Panc1 (cell line): ENCODE measurements around the gene CST6. TPM values are rescaled to one million over a fixed set of nuclear protein-coding genes. Genes with fewer than 3 reads are reported as not detected.

ENCODE experiments used
- ATAC-seq: fragments of 200-7000 bp; cut with Tn5 transposase; 2 replicates; pipeline ENCODE4 v1.9.1; 2020; ENCODE audit warnings: mild to moderate bottlenecking, moderate library complexity
- BruUV-seq: library from RNA; stranded (reverse); fragments of 400-500 nt; replicated peaks from 2 replicates; lab custom pipeline; 2021; lab: Mats Ljungman, UMichigan
- CTCF ChIA-PET: fragments of 300-600 bp; sonication (Branson Sonifier 250); formaldehyde crosslinking; loops from one replicate; lab custom pipeline; 2022; ENCODE audit warnings: antibody characterized with exemption; lab: Charles Lee
- POLR2A ChIA-PET: fragments of 300-600 bp; sonication (Branson Sonifier 250); formaldehyde crosslinking; loops from one replicate; lab custom pipeline; 2022; ENCODE audit warnings: antibody characterized with exemption; lab: Charles Lee
- DNase-seq: peaks from one replicate; pipeline ENCODE4 v3.0.0-alpha.2; 2010; ENCODE audit warnings: low read depth, low spot score
- H3K27ac ChIP-seq: 2 replicates; pipeline ENCODE4 v1.5.1; 2011; ENCODE audit warnings: mild to moderate bottlenecking, low read length, inconsistent platforms
- H3K27me3 ChIP-seq: fragments of 200-500 bp; sonication (Bioruptor generic); 2 replicates; pipeline ENCODE4 v1.6.0; 2014; ENCODE audit warnings: low read length, inconsistent platforms; ENCODE audit not compliant: control insufficient read depth, insufficient read depth
- H3K36me3 ChIP-seq: fragments of 200-500 bp; sonication (Bioruptor generic); 2 replicates; pipeline ENCODE4 v1.5.1; 2014; ENCODE audit warnings: inconsistent platforms, mild to moderate bottlenecking, low read length, moderate library complexity; ENCODE audit not compliant: control insufficient read depth, insufficient read depth
- H3K4me1 ChIP-seq: 2 replicates; pipeline ENCODE4 v1.5.1; 2011; ENCODE audit warnings: inconsistent platforms, mild to moderate bottlenecking, low read length, moderate library complexity; ENCODE audit not compliant: control insufficient read depth, insufficient read depth
- H3K4me3 ChIP-seq, 2 experiments: 2 replicates each; pipeline ENCODE4 v1.5.1; 2011 to 2012; ENCODE audit warnings: low read depth in 2 of 2, low read length in 2 of 2, mild to moderate bottlenecking in 2 of 2, inconsistent platforms in 1 of 2, moderate library complexity in 1 of 2
- H3K9me3 ChIP-seq: fragments of 200-500 bp; sonication (Bioruptor generic); 2 replicates; pipeline ENCODE4 v1.5.1; 2014; ENCODE audit warnings: low read depth, mild to moderate bottlenecking, inconsistent platforms, low read length, moderate library complexity; ENCODE audit not compliant: control insufficient read depth, insufficient read depth
- POLR2AphosphoS5 ChIP-seq: IDR thresholded peaks from 2 replicates; pipeline ENCODE4 v1.6.1; 2012; ENCODE audit warnings: mild to moderate bottlenecking, low read depth, low read length, moderate library complexity
- SIN3A ChIP-seq: IDR thresholded peaks from 2 replicates; pipeline ENCODE4 v1.6.1; 2012; ENCODE audit warnings: low read depth, mild to moderate bottlenecking, low read length, moderate library complexity, borderline replicate concordance; ENCODE audit not compliant: insufficient read depth
- TCF7L2 ChIP-seq: IDR thresholded peaks from 2 replicates; pipeline ENCODE4 v1.6.1; 2011; ENCODE audit warnings: mild to moderate bottlenecking, low read depth, low read length, inconsistent platforms
- in situ Hi-C: cut with HindIII; loops from 2 replicates; pipeline ENCODE4 v1.10.0; 2016; ENCODE audit warnings: low sequenced_read_pairs, low pct_unique_long_range_greater_than_20kb
- intact Hi-C: fragments of 100-400 bp; cut with micrococcal nuclease; formaldehyde crosslinking; loops from one replicate; pipeline ENCODE4 v1.10.0; 2022; ENCODE audit not compliant: unreplicated experiment
- total RNA-seq: library from RNA; stranded (reverse); gene quantifications from one replicate; pipeline ENCODE4 v1.2.1, GENCODE V29; 2021; ENCODE audit not compliant: unreplicated experiment
- TF ChIP-seq, protein P1 (sequence below): fragments of 450-650 bp; IDR thresholded peaks from 2 replicates; pipeline ENCODE4 v1.5.1; 2017; ENCODE audit warnings: mild to moderate bottlenecking
- TF ChIP-seq, protein P2 (sequence below), 2 experiments: IDR thresholded peaks; 2 replicates each; pipeline ENCODE4 v1.6.1; 2011 to 2012; ENCODE audit warnings: low read depth in 2 of 2, control low read depth in 1 of 2, low read length in 1 of 2, mild to moderate bottlenecking in 1 of 2, moderate library complexity in 1 of 2; ENCODE audit not compliant: insufficient read depth in 1 of 2

The CST6 gene
- total RNA-seq, 1 experiment from 2014 or later: 0.23 TPM

DNA sequence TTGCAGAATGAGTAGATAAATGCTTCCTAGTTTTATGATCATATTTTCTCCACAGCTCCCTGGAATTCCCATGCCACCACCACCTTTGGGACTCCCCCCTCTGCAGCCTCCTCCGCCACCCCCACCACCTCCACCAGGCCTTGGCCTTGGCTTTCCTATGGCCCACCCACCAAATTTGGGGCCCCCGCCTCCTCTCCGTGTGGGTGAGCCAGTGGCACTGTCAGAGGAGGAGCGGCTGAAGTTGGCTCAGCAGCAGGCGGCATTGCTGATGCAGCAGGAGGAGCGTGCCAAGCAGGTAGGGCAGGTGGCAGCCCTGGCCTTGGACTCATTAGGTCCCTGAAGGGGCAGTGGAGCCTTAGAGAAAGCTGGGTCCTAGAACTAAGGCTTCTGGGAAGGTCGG is 43.2 kb downstream of the CST6 start:
- Histone ChIP-seq H3K9me3 (no peaks in the 10 kb centered on the region), H3K4me3 (no peak overlapping the region), H3K27ac (no peak overlapping the region), H3K36me3 (peaks cover 47% of the 10 kb centered on the region), H3K27me3 (no peaks in the 10 kb centered on the region), H3K4me1 (peaks cover 18% of the 10 kb centered on the region)
- in situ Hi-C loops: no loop called here
- CTCF ChIA-PET: interaction anchor here (1.2 kb wide), 1 partner anchor 13 kb away, joined by 6 read pairs; no protein-coding TSS in a partner anchor
- TF ChIP-seq, protein P1, sequence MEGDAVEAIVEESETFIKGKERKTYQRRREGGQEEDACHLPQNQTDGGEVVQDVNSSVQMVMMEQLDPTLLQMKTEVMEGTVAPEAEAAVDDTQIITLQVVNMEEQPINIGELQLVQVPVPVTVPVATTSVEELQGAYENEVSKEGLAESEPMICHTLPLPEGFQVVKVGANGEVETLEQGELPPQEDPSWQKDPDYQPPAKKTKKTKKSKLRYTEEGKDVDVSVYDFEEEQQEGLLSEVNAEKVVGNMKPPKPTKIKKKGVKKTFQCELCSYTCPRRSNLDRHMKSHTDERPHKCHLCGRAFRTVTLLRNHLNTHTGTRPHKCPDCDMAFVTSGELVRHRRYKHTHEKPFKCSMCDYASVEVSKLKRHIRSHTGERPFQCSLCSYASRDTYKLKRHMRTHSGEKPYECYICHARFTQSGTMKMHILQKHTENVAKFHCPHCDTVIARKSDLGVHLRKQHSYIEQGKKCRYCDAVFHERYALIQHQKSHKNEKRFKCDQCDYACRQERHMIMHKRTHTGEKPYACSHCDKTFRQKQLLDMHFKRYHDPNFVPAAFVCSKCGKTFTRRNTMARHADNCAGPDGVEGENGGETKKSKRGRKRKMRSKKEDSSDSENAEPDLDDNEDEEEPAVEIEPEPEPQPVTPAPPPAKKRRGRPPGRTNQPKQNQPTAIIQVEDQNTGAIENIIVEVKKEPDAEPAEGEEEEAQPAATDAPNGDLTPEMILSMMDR: no peak
- no peak for TF ChIP-seq SIN3A
- no peak for TF ChIP-seq TCF7L2
- no peak for TF ChIP-seq POLR2AphosphoS5
- DNase-seq: no peak
- POLR2A ChIA-PET: no interaction called here
- ATAC-seq: no peak
- no TSS peak for BruUV-seq
- intact Hi-C loops: no loop called here

DNA sequence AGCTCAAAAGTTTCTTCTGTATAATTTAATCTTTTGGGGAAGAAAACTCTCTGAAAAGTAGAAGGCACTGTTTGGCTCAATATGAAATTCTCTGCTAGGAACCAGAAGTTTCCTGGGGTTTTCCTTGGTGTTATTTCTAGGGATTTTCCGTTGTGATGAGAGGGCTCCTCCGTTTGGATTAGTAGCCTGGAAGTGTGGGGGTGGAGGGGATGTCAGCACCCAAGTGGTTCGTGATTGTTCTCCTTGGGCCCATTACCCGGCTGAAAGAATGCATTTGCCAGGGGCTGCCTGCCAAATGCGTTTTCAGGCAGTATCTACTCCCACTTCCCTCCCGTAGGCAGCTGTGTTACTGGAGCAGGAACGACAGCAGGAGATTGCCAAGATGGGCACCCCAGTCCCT is 44.7 kb downstream of the CST6 start:
- no peak for TF ChIP-seq SIN3A
- no peak for TF ChIP-seq TCF7L2
- TF ChIP-seq, protein P2, sequence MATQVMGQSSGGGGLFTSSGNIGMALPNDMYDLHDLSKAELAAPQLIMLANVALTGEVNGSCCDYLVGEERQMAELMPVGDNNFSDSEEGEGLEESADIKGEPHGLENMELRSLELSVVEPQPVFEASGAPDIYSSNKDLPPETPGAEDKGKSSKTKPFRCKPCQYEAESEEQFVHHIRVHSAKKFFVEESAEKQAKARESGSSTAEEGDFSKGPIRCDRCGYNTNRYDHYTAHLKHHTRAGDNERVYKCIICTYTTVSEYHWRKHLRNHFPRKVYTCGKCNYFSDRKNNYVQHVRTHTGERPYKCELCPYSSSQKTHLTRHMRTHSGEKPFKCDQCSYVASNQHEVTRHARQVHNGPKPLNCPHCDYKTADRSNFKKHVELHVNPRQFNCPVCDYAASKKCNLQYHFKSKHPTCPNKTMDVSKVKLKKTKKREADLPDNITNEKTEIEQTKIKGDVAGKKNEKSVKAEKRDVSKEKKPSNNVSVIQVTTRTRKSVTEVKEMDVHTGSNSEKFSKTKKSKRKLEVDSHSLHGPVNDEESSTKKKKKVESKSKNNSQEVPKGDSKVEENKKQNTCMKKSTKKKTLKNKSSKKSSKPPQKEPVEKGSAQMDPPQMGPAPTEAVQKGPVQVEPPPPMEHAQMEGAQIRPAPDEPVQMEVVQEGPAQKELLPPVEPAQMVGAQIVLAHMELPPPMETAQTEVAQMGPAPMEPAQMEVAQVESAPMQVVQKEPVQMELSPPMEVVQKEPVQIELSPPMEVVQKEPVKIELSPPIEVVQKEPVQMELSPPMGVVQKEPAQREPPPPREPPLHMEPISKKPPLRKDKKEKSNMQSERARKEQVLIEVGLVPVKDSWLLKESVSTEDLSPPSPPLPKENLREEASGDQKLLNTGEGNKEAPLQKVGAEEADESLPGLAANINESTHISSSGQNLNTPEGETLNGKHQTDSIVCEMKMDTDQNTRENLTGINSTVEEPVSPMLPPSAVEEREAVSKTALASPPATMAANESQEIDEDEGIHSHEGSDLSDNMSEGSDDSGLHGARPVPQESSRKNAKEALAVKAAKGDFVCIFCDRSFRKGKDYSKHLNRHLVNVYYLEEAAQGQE (IDR thresholded peaks at IDR 0.05; ENCODE audit: insufficient read depth in 1 of 2, low read depth in 2 of 2, low read length in 1 of 2): no peak
- TF ChIP-seq POLR2AphosphoS5: no peak
- TF ChIP-seq, protein P1: no peak
- POLR2A ChIA-PET: interaction anchor here (1.1 kb wide), 1 partner anchor 11 kb away, joined by 12 read pairs; no protein-coding TSS in a partner anchor
- ATAC-seq (no peak), DNase-seq (no peak)
- in situ Hi-C loops: no loop called here
- no peaks in the 10 kb centered on the region for H3K27me3 ChIP-seq
- H3K4me1 ChIP-seq: peaks cover 8% of the 10 kb centered on the region
- BruUV-seq: no TSS peak
- peaks cover 60% of the 10 kb centered on the region for H3K36me3 ChIP-seq
- H3K9me3 ChIP-seq: no peaks in the 10 kb centered on the region
- no peak overlapping the region for H3K27ac ChIP-seq
- intact Hi-C loops: no loop called here
- no peak overlapping the region for H3K4me3 ChIP-seq
- CTCF ChIA-PET: interaction anchor here (0.6 kb wide), 2 partner anchors 48 to 103 kb away, joined by 5 to 9 read pairs; no protein-coding TSS in a partner anchor
